ENCODE data around the gene YTHDF2. TPM values are rescaled to one million over a fixed set of nuclear protein-coding genes. Genes with fewer than 3 reads are reported as not detected.

YTHDF2 gene
- total RNA-seq, 6 experiments from 2014 or later: 66.9 to 88.2 (median 76.6) TPM

DNA sequence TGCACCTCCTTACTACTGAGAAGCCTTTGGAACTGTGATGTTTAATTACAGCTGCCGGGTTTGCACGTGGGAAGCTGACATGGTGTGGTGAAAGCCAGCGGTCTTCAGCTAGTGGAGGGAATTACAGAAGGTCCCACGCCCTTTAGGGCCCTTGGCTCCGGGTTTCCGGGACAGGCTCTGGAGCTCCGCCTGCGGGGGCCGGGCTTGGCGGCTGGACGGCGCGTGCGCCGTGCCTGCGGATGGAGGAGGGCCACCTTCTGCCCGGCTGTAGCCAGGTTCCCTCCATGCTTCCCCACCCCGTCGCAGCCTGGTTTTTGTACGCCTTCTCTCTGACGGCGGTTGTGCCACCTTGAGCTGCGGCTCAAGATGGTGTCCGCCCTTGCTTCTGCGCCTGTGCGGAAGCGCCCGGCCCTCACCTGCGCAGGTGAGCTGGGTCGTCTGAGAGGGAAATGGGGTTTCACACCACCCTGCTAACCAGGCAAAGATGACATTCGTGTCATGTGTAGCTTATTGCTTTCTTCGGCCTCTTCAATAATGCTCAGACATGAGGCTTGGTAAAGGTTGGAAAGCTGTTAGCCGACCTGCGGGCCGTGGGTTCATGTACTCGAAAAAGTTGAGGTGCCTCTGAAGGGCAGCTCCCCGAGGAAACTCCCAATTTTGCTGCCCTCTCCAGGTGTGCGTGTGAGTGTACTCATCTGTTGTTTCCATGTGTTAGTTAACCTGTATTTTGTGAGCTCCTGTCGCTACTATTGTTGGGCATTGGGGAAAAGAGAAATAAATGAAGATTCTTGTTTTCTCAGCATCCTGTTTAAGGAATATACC lies 38.6 kb downstream of the YTHDF2 start:
- H3K27ac Mint-ChIP-seq: no peak overlapping the region
- peaks cover 3% of the 10 kb centered on the region for H3K27me3 Mint-ChIP-seq (ENCODE audit: insufficient read depth)
- no peaks in the 10 kb centered on the region for H3K9me3 Mint-ChIP-seq
- peaks cover 5% of the 10 kb centered on the region; the same call in 1 of the 2 replicates for H3K36me3 Mint-ChIP-seq (ENCODE audit: low read depth)
- TF ChIP-seq, protein P1, sequence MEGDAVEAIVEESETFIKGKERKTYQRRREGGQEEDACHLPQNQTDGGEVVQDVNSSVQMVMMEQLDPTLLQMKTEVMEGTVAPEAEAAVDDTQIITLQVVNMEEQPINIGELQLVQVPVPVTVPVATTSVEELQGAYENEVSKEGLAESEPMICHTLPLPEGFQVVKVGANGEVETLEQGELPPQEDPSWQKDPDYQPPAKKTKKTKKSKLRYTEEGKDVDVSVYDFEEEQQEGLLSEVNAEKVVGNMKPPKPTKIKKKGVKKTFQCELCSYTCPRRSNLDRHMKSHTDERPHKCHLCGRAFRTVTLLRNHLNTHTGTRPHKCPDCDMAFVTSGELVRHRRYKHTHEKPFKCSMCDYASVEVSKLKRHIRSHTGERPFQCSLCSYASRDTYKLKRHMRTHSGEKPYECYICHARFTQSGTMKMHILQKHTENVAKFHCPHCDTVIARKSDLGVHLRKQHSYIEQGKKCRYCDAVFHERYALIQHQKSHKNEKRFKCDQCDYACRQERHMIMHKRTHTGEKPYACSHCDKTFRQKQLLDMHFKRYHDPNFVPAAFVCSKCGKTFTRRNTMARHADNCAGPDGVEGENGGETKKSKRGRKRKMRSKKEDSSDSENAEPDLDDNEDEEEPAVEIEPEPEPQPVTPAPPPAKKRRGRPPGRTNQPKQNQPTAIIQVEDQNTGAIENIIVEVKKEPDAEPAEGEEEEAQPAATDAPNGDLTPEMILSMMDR (IDR thresholded peaks at IDR 0.05): no peak
- no peak overlapping the region for H3K4me3 Mint-ChIP-seq
- H3K4me1 Mint-ChIP-seq (ENCODE audit: low read depth): peaks cover 4% of the 10 kb centered on the region; the same call in 1 of the 2 replicates
- no peak for DNase-seq

DNA sequence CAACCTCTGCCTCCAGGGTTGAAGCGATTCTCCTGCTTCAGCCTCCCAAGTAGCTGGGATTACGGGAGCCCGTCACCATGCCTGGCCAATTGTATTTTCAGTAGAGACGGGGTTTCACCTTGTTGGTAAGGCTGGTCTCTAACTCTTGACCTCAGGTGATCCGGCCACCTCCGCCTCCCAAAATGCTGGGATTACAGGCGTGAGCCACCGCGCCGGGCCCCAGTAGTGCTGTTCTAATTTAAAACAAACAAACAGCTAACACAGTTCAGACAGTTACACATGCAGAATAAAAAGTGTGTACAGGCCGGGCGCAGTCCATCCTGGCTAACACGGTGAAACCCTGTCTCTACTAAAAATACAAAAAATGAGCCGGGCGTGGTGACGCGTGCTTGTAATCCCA lies 39.6 kb downstream of the YTHDF2 start:
- peaks cover 5% of the 10 kb centered on the region; the same call in 1 of the 2 replicates for H3K36me3 Mint-ChIP-seq (ENCODE audit: low read depth)
- H3K27ac Mint-ChIP-seq: no peak overlapping the region
- peaks cover 3% of the 10 kb centered on the region for H3K27me3 Mint-ChIP-seq (ENCODE audit: insufficient read depth)
- H3K4me1 Mint-ChIP-seq (ENCODE audit: low read depth): peaks cover 11% of the 10 kb centered on the region; the same call in 1 of the 2 replicates
- no peak for DNase-seq
- TF ChIP-seq, protein P1 (IDR thresholded peaks at IDR 0.05): no peak
- no peaks in the 10 kb centered on the region for H3K9me3 Mint-ChIP-seq
- no peak overlapping the region for H3K4me3 Mint-ChIP-seq

DNA sequence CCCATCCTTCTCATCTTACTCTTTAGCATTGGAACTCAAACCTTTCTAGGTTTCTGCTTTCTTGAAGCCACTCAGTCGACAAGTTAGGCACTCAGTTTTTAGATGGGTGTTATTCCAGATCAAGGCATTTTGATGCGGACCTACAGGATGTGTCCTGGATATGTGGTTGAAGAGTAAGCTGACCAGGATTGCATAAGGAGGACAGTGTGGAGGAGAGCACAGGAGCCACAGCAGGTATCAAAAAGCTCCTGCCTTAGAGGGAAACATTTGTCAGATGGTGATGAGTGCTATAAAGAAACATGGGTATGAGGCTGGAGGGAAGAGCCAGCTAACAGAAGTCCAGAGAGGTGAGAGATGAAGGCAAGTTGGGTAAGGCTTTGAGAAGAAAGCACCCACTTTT lies 41.3 kb downstream of the YTHDF2 start:
- H3K27ac Mint-ChIP-seq: no peak overlapping the region
- TF ChIP-seq, protein P1 (IDR thresholded peaks at IDR 0.05): no peak
- DNase-seq: no peak

DNA sequence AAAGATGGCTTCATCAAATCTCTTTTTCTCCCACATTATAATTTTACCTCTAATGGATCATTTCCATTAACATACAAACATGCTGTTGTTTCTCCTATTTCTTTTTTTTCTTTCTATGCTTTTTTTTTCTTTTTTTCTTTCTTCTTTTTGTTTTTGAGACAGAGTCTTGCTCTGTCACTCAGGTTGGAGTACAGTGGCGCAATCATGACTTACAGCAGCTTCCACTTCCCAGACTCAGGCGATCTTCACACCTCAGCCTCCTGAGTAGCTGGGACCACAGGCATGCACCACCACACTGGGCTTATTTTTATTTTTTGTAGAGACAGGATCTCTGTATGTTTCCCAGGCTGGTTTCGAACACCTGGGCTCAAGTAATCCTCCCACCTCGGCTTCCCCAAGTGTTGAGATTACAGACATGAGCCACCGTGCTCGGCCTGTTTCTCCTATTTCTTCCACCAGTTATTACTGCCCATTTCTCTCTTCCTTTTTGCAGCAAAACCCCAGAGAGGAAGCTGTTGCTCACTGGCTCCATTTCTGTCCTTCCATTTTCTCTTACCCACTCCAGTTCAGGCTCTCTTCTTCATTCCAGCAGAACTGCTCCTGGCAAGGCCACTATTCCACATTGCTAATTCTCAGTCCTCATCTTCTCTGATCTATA lies 43.1 kb downstream of the YTHDF2 start:
- H3K36me3 Mint-ChIP-seq (ENCODE audit: low read depth): no peaks in the 10 kb centered on the region
- TF ChIP-seq, protein P1 (IDR thresholded peaks at IDR 0.05): no peak
- no peak overlapping the region for H3K27ac Mint-ChIP-seq
- peaks cover 21% of the 10 kb centered on the region for H3K4me1 Mint-ChIP-seq (ENCODE audit: low read depth)
- H3K4me3 Mint-ChIP-seq: no peak overlapping the region
- no peak for DNase-seq
- peaks cover 5% of the 10 kb centered on the region for H3K27me3 Mint-ChIP-seq (ENCODE audit: insufficient read depth)
- no peaks in the 10 kb centered on the region for H3K9me3 Mint-ChIP-seq

More for the DNA sequence above, 41.3 kb downstream of the YTHDF2 start:
- H3K4me1 Mint-ChIP-seq (ENCODE audit: low read depth): peaks cover 21% of the 10 kb centered on the region
- H3K4me3 Mint-ChIP-seq: no peak overlapping the region
- H3K36me3 Mint-ChIP-seq (ENCODE audit: low read depth): no peaks in the 10 kb centered on the region
- H3K27me3 Mint-ChIP-seq (ENCODE audit: insufficient read depth): peaks cover 5% of the 10 kb centered on the region
- H3K9me3 Mint-ChIP-seq: no peaks in the 10 kb centered on the region

DNA sequence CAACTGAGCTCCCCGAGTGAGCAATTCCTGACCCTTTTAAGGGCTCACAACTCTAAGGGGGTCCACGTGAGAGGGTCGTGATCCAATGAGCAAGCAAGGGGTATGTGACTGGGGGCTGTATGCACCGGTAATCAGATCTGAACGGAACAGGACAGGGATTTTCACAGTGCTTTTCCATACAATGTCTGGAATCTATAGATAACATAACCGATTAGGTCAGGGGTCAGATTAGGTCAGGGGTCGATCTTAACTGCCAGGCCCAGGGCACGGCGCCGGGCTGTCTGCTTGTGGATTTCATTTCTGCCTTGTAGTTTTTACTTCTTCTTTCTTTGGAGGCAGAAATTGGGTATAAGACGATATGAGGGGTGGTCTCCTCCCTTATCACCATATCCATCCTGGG lies 44.6 kb downstream of the YTHDF2 start:
- H3K9me3 Mint-ChIP-seq: no peaks in the 10 kb centered on the region
- H3K27me3 Mint-ChIP-seq (ENCODE audit: insufficient read depth): peaks cover 12% of the 10 kb centered on the region

More for the DNA sequence above, 44.6 kb downstream of the YTHDF2 start:
- TF ChIP-seq, protein P1 (IDR thresholded peaks at IDR 0.05): no peak
- Mint-ChIP-seq H3K4me3 (no peak overlapping the region), H3K4me1 (ENCODE audit: low read depth) (peaks cover 27% of the 10 kb centered on the region), H3K27ac (no peak overlapping the region), H3K36me3 (ENCODE audit: low read depth) (no peaks in the 10 kb centered on the region)
- no peak for DNase-seq
